Mucosa of descending colon (tissue), 3 donors: Measurements from ENCODE around the gene TRAPPC2B. TPM values are rescaled to one million over a fixed set of nuclear protein-coding genes. Genes with fewer than 3 reads are reported as not detected.

Source experiments
- ATAC-seq: fragments of 200-7000 bp; cut with Tn5 transposase; one replicate; pipeline ENCODE4 v1.9.1; 2020; ENCODE audit warnings: mild to moderate bottlenecking, moderate library complexity
- DNase-seq, 3 donors: peaks; one replicate each; pipeline ENCODE4 v3.0.0-alpha.2; 2020
- H3K36me3 ChIP-seq: fragments of 200-600 bp; one replicate; pipeline ENCODE4 v1.8.0; 2021; ENCODE audit warnings: low read depth, mild to moderate bottlenecking
- H3K4me1 ChIP-seq: fragments of 200-600 bp; one replicate; pipeline ENCODE4 v1.8.0; 2021; ENCODE audit warnings: low read depth, mild to moderate bottlenecking
- H3K4me3 ChIP-seq: fragments of 200-600 bp; one replicate; pipeline ENCODE4 v1.8.0; 2021; ENCODE audit warnings: mild to moderate bottlenecking
- H3K9me3 ChIP-seq: fragments of 200-600 bp; one replicate; pipeline ENCODE4 v1.8.0; 2021; ENCODE audit warnings: mild to moderate bottlenecking
- intact Hi-C, 2 donors: fragments of 100-400 bp; cut with DNase I in 1 of 2; cut with micrococcal nuclease in 1 of 2; formaldehyde crosslinking; loops; one replicate each; pipeline versions ENCODE4 v1.11.0 to v1.11.1; 2022; cut with DNase I, micrococcal nuclease
- total RNA-seq, 3 donors: library from RNA; stranded (reverse); fragmentation: NEBNext Ultra II Directional in 2 of 3; extraction: Animal tissue kit (Norgen Biotek cat#: 25700) in 2 of 3; gene quantifications; one replicate each; pipeline versions ENCODE4 v1.2.1 to v1.2.4, GENCODE V29; 2021 to 2023
- TF ChIP-seq, protein P1 (sequence below): fragments of 200-600 bp; IDR thresholded peaks from one replicate; pipeline ENCODE4 v1.8.0; 2022; ENCODE audit warnings: antibody characterized with exemption, mild to moderate bottlenecking
- donor health status: DM: no; HTN: no; CAD: no; lungs with moderate emphysema.
- donor health status: DM: no; HTN: no; CAD: no.
- donor health status: DM: no; HTN: yes; CAD: no.

The TRAPPC2B gene
- total RNA-seq, 3 donors from 2014 or later, result 3.4 to 8.3 (median 3.5) TPM

- H3K36me3 ChIP-seq, result no peaks in the 10 kb centered on the region
- H3K9me3 ChIP-seq, result no peaks in the 10 kb centered on the region
- no peak overlapping the region for H3K4me3 ChIP-seq
- intact Hi-C loops, result no loop called here
- ATAC-seq (no peak), DNase-seq (no peak)
- H3K4me1 ChIP-seq, result no peaks in the 10 kb centered on the region
- TF ChIP-seq, protein P1, sequence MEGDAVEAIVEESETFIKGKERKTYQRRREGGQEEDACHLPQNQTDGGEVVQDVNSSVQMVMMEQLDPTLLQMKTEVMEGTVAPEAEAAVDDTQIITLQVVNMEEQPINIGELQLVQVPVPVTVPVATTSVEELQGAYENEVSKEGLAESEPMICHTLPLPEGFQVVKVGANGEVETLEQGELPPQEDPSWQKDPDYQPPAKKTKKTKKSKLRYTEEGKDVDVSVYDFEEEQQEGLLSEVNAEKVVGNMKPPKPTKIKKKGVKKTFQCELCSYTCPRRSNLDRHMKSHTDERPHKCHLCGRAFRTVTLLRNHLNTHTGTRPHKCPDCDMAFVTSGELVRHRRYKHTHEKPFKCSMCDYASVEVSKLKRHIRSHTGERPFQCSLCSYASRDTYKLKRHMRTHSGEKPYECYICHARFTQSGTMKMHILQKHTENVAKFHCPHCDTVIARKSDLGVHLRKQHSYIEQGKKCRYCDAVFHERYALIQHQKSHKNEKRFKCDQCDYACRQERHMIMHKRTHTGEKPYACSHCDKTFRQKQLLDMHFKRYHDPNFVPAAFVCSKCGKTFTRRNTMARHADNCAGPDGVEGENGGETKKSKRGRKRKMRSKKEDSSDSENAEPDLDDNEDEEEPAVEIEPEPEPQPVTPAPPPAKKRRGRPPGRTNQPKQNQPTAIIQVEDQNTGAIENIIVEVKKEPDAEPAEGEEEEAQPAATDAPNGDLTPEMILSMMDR, result no peak
Observed at GRCh38 chr19:57342582-57342981, 20.8 kb upstream of the TRAPPC2B start.

DNA sequence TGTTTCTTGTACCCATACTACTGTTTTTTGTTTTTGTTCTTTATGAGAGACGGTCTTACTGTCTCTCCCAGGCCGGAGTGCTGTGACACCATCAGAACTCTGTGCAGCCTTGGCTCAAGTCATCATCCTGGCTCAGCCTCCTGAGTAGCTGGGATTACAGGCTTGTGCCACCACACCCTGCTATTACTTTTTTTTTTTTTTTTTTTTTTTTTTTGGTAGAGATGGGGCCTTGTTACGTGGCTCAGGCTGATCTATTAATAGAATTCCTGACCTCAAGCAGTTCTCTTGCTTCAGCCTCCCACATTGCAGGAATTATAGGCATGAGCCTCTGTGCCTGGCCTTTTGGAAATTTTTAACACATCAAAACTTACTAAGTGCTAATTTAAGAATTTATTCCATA lies 15.2 kb upstream of the TRAPPC2B start:
- TF ChIP-seq, protein P1, result no peak
- Histone ChIP-seq H3K4me3 (no peak overlapping the region), H3K36me3 (no peaks in the 10 kb centered on the region), H3K9me3 (peaks cover 5% of the 10 kb centered on the region), H3K4me1 (peaks cover 7% of the 10 kb centered on the region)
- intact Hi-C loops, result no loop called here
- no peak for DNase-seq
- ATAC-seq, result no peak

GRCh38 chr19:57350877-57351805 lies 12.2 kb upstream of the TRAPPC2B start, which contains the start of gene ZNF304:
Gene ZNF304 (plus strand): TSS chr19:57351271. CDS start chr19:57351665, 394 bp downstream.
- intact Hi-C loops, result no loop called here
- H3K4me3 ChIP-seq, result peak within 1 kb of the TSS; percentile 70
- TF ChIP-seq, protein P1, result no peak
- peaks cover 3% of the 10 kb centered on the region for H3K36me3 ChIP-seq
- ATAC-seq (peak; percentile 100), DNase-seq (peak; percentile 92 to 94 (median 93))
- H3K9me3 ChIP-seq, result peaks cover 33% of the 10 kb centered on the region
- H3K4me1 ChIP-seq, result peaks cover 7% of the 10 kb centered on the region

- peaks cover 7% of the 10 kb centered on the region for H3K4me1 ChIP-seq
- peaks cover 40% of the 10 kb centered on the region for H3K9me3 ChIP-seq
- TF ChIP-seq, protein P1, result no peak
- H3K36me3 ChIP-seq, result peaks cover 10% of the 10 kb centered on the region
- DNase-seq (no peak), ATAC-seq (no peak)
- H3K4me3 ChIP-seq, result peak overlapping the region; percentile 70
- intact Hi-C loops, result no loop called here
Observed at GRCh38 chr19:57351867-57352266, 11.5 kb upstream of the TRAPPC2B start.

DNA sequence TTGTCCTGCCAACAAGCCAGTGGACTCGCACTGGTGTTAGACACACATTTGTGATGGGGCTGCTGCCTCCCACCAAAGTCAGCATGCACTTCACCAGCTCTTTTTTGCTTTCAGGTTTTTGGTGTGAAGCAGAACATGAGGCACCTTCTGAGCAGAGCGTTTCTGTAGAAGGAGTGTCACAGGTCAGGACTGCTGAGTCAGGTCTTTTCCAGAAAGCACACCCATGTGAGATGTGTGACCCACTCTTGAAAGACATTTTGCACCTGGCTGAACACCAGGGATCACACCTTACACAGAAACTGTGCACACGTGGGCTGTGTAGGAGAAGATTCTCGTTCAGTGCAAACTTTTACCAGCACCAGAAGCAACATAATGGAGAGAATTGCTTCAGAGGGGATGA lies 7.4 kb upstream of the TRAPPC2B start:
- Histone ChIP-seq H3K36me3 (peaks cover 10% of the 10 kb centered on the region), H3K9me3 (peaks cover 75% of the 10 kb centered on the region), H3K4me3 (no peak overlapping the region), H3K4me1 (peaks cover 7% of the 10 kb centered on the region)
- intact Hi-C loops, result no loop called here
- TF ChIP-seq, protein P1, result no peak
- DNase-seq (no peak), ATAC-seq (no peak)
